AG04449 (cell line): ENCODE data around the gene SPRED1.
A peak's percentile ranks its signal among the peaks of the same experiment; 100 is the strongest.

Experiments
- CTCF ChIA-PET: fragments of 350-600 bp; formaldehyde crosslinking; extraction: SDS; loops from one replicate; lab custom pipeline; 2021; ENCODE audit warnings: antibody characterized with exemption; lab: Yijun Ruan, JAX
- POLR2A ChIA-PET: fragments of 400-600, 350-600 bp; formaldehyde crosslinking; extraction: SDS; loops from one replicate; lab custom pipeline; 2020; ENCODE audit warnings: antibody characterized with exemption, inconsistent platforms; lab: Yijun Ruan, JAX
- DNase-seq: peaks from one replicate; pipeline ENCODE4 v3.0.0-alpha.2; 2010; ENCODE audit warnings: low read depth, low spot score
- H3K4me3 ChIP-seq: 2 replicates; pipeline ENCODE4 v1.5.1; 2011; ENCODE audit warnings: low read depth, mild to moderate bottlenecking, control low read depth, low read length
- CTCF ChIP-seq: IDR thresholded peaks from one replicate; pipeline ENCODE4 v1.5.1; 2011; ENCODE audit warnings: mild to moderate bottlenecking, moderate library complexity, low read length, control low read depth, inconsistent platforms; ENCODE audit not compliant: insufficient read depth; ENCODE audit errors: missing control alignments

SPRED1 gene

DNA sequence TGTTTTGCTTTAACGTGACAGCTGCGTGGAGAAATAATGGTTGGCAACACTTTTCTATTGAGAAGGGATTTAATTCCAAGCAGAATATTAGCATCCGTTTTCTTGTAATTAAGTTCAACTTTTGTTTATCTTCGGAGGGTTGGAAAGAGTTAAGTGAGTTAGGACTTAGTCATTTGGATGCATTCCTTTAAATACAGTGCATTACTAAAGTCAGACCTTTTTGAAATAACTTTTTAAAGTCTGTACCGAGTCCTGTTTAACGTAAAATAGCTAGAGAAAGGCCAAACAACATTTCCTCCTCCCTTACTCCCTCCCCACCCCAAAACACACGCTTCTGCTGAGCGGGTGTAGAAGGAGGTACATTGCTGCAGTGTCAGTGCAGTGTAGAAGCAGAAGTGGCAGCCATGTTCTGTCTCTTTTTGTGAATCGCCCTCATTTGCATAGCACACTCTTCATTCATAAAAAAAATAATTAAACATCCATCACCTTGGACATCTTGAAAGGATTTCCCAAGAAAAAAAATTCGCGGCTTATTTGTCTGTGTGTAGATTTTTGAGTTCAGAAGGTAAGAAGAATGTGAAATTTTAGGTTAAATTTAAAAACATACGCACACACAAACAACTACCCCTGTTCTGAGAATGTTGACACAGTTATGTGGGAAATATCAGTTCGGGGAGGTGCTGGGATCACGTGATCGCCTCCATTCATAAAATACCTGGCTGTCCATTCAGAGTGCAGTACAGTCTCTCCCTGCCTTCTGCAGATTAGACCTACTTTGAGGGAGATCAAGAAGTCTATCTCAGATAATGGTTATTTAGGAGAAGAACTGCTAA lies 1.6 kb downstream of the SPRED1 start:
- DNase-seq: no peak
- ChIA-PET CTCF (interaction anchor here (0.8 to 4.2 kb wide), 6 partner anchors 11 to 259 kb away, joined by 3 to 26 read pairs (median 6); no protein-coding TSS in a partner anchor), POLR2A (interaction anchor here (0.6 to 3.9 kb wide), 4 partner anchors 13 to 181 kb away, joined by 3 to 31 read pairs (median 10); no protein-coding TSS in a partner anchor)
- peak overlapping the region; percentile 91 for H3K4me3 ChIP-seq
- TF ChIP-seq CTCF: no peak

DNA sequence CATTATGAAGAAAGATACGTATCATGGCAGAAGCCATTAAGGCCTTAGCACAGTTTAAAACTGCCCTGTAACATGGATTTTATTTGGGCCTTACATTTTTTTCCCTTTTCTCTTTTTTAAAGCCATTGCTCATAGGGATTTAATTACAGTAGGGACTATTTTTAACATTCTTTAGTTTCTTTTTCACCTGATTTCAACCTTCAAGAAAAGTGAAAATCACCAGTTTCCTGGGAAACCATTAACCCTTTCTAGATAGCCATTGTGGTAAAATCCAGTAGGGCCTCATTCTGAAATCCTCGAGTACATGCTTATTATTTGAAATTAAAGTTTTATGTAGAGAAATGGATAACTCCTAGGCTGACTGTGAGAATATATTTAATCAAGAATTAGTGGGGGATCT lies 3.1 kb downstream of the SPRED1 start:
- peak overlapping the region; percentile 91 for H3K4me3 ChIP-seq
- DNase-seq: no peak
- no peak for TF ChIP-seq CTCF
- POLR2A ChIA-PET: no interaction called here
- CTCF ChIA-PET: interaction anchor here (3.6 kb wide), 1 partner anchor 253 kb away, joined by 17 read pairs; no protein-coding TSS in a partner anchor

- no peak for DNase-seq
- ChIA-PET CTCF (interaction anchor here (1.5 kb wide), 1 partner anchor 263 kb away, joined by 5 read pairs; no protein-coding TSS in a partner anchor), POLR2A (no interaction called here)
- TF ChIP-seq CTCF: no peak
- H3K4me3 ChIP-seq: peak overlapping the region; percentile 16; the same call in 1 of the 2 replicates
Measured at GRCh38 chr15:38257676-38258075, 5.0 kb downstream of the SPRED1 start.

- no peak for TF ChIP-seq CTCF
- DNase-seq: no peak
- ChIA-PET CTCF (interaction anchor here (1.7 kb wide), 1 partner anchor 254 kb away, joined by 4 read pairs; no protein-coding TSS in a partner anchor), POLR2A (no interaction called here)
- no peak overlapping the region for H3K4me3 ChIP-seq
Measured at GRCh38 chr15:38259134-38259533, 6.5 kb downstream of the SPRED1 start.

DNA sequence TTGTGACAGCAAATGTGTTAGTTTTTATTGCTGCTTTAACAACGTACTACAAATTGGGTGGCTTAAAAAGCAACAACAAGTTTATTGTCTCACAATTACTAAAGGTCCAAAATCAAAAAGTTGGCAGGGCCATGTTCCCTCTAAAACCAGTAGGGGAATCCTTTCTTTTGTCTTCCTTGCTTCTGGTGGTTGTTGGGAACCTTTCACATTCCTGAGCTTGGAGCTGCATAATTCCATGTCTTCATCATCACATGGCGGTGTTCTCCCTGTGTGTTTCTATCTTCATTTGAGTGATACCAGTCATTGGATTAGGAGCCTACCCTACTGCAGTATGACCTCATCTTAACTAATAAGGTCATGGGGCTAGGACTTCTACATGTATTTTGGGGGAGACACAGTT lies 7.4 kb downstream of the SPRED1 start:
- CTCF ChIA-PET: interaction anchor here (0.8 to 1.7 kb wide), 4 partner anchors 9 to 255 kb away, joined by 3 to 4 read pairs (median 4); no protein-coding TSS in a partner anchor
- POLR2A ChIA-PET: interaction anchor here (1.3 kb wide), 1 partner anchor 8 kb away, joined by 7 read pairs; the partner anchor contains the start of gene SPRED1
- no peak overlapping the region for H3K4me3 ChIP-seq
- no peak for DNase-seq
- TF ChIP-seq CTCF: peak; percentile 36

DNA sequence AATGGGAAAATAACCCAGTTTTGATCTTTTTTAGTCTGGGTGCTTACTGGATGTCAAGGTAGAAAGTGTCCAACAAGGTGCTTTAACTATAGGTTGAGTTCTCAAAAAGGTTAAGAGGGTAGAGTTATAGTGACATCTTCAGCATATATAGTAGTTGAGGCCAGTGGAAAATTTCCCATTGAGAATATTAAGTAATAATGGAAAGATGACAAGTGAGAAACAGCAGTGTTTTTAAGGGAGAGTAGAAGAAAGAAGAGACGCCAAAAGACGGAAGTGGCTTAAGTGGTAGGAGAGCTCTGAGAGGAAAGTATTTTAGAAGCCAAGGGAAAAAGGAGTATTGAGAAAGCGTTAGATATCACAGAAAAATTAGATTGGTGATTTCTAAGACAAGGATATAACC lies 10.6 kb downstream of the SPRED1 start:
- ChIA-PET POLR2A (interaction anchor here (0.9 to 1.9 kb wide), 2 partner anchors 11 to 12 kb away, joined by 3 to 7 read pairs; partner anchors contain the start of gene SPRED1), CTCF (interaction anchor here (1.2 kb wide), 1 partner anchor 28 kb away, joined by 3 read pairs; no protein-coding TSS in a partner anchor)
- H3K4me3 ChIP-seq: no peak overlapping the region
- DNase-seq: no peak
- TF ChIP-seq CTCF: no peak
